22Rv1 (cell line): ENCODE measurements around the gene CUEDC1.

Source experiments
- H3K27ac ChIP-seq: fragments of 450-650 bp; 2 replicates; pipeline ENCODE4 v1.5.1; 2017
- ZFX ChIP-seq: fragments of 450-650 bp; IDR thresholded peaks from 2 replicates; pipeline ENCODE4 v1.6.1; 2017; ENCODE audit warnings: antibody characterized with exemption, borderline replicate concordance
- TF ChIP-seq, protein P1 (sequence below): fragments of 450-650 bp; IDR thresholded peaks from 2 replicates; pipeline ENCODE4 v1.5.1; 2017; ENCODE audit warnings: mild to moderate bottlenecking

Gene CUEDC1

DNA sequence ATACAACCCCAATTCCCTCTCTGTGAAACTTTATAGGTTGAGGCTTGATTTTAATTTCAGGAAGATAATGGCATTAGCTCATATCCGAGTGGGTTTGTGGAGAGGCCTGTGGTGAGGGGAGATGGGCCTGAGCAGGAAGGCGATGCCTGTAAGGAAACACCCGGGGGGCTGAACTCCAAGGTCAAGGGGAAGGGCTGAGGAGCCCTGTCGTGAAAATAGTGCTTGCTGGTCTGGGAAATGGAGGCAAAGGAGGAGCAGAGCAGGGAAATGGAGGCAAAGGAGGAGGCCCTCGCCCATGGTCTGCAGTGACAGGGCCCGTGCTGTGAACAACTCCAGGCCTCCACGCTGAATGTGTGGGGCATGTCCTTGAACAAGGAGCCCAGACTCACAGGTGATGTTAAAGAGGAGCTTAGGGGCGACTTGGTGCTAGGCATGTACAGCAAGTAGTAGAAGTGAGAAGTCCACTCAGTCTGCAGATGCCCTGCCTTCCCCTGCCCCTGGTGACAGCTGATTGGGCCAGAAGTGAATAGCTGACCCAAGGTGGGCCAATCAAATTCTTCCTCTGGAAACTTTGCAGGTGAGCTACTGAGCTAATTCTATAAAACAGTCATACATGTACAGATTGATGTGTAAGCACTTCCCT, 143.5 kb downstream of the CUEDC1 start:
- TF ChIP-seq ZFX, result no peak
- TF ChIP-seq, protein P1, sequence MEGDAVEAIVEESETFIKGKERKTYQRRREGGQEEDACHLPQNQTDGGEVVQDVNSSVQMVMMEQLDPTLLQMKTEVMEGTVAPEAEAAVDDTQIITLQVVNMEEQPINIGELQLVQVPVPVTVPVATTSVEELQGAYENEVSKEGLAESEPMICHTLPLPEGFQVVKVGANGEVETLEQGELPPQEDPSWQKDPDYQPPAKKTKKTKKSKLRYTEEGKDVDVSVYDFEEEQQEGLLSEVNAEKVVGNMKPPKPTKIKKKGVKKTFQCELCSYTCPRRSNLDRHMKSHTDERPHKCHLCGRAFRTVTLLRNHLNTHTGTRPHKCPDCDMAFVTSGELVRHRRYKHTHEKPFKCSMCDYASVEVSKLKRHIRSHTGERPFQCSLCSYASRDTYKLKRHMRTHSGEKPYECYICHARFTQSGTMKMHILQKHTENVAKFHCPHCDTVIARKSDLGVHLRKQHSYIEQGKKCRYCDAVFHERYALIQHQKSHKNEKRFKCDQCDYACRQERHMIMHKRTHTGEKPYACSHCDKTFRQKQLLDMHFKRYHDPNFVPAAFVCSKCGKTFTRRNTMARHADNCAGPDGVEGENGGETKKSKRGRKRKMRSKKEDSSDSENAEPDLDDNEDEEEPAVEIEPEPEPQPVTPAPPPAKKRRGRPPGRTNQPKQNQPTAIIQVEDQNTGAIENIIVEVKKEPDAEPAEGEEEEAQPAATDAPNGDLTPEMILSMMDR, result no peak
- H3K27ac ChIP-seq, result no peak overlapping the region
